GM12801 (cell line): ENCODE data around the gene SIRT7.

Experiments
- CTCF ChIP-seq: IDR thresholded peaks from one replicate; pipeline ENCODE4 v1.5.1; 2011; ENCODE audit warnings: control low read depth; ENCODE audit not compliant: insufficient read length; ENCODE audit errors: extremely low read depth

The SIRT7 gene

GRCh38 chr17:81931557-81932332 lies 13.8 kb upstream of the SIRT7 start:
- TF ChIP-seq CTCF: no peak

GRCh38 chr17:81931189-81931556 lies 13.2 kb upstream of the SIRT7 start:
- TF ChIP-seq CTCF: no peak

- TF ChIP-seq CTCF: no peak
These were observed 12.5 kb upstream of the SIRT7 start for GRCh38 chr17:81930142-81931125.

- no peak for TF ChIP-seq CTCF
These were observed 11.5 kb upstream of the SIRT7 start for GRCh38 chr17:81929253-81930141.

- no peak for TF ChIP-seq CTCF
These were observed 10.7 kb upstream of the SIRT7 start for GRCh38 chr17:81928544-81929252.

GRCh38 chr17:81927653-81928543 lies 9.9 kb upstream of the SIRT7 start, which contains the start of gene MAFG:
MAFG (minus strand) TSS chr17:81927735; CDS start chr17:81923185, 4,550 bp downstream.
- no peak for TF ChIP-seq CTCF
